ENCODE results near the gene H1-8.

H1-8 gene

GRCh38 chr3:129593230-129593594 is 50.2 kb downstream of the H1-8 start:
- Histone ChIP-seq H3K14ac (ENCODE audit: low read length) (peak overlapping the region; percentile 61), H4K91ac (ENCODE audit: low read depth, low read length) (peak overlapping the region; percentile 89), H2BK12ac (ENCODE audit: low read length) (peak overlapping the region; percentile 61), H4K12ac (ENCODE audit: low read depth, low read length) (peak overlapping the region; percentile 39), H3K79me1 (ENCODE audit: low read length) (peaks cover 47% of the 10 kb centered on the region), H3K4me3 (ENCODE audit: low read depth, low read length) (no peak overlapping the region), H2BK120ac (ENCODE audit: insufficient read depth, low read length, poor library complexity) (peak overlapping the region; percentile 77), H3K4me1 (ENCODE audit: control insufficient read depth in 1 of 2, insufficient read depth in 2 of 2, low read length in 2 of 2) (peaks cover 61 to 67% of the 10 kb centered on the region in 2 experiments), H3K23ac (ENCODE audit: low read length) (no peak overlapping the region), H3K27ac (ENCODE audit: low read depth, low read length) (peak overlapping the region; percentile 6), H3K36me3 (ENCODE audit: control insufficient read depth in 1 of 2, insufficient read depth in 2 of 2, low read length in 2 of 2) (peaks cover 17 to 34% of the 10 kb centered on the region in 2 experiments), H3K4ac (ENCODE audit: low read depth, low read length) (peak overlapping the region; percentile 84), H2AFZ (ENCODE audit: insufficient read depth, low read length, poor library complexity) (peak overlapping the region; percentile 40), H3K9ac (ENCODE audit: low read length) (no peak overlapping the region), H3K4me2 (ENCODE audit: low read length) (no peak overlapping the region), H2BK5ac (ENCODE audit: low read depth, low read length, poor library complexity) (no peak overlapping the region), H4K8ac (ENCODE audit: low read depth, low read length) (peak overlapping the region; percentile 75), H3K9me3 (ENCODE audit: insufficient read depth, low read depth, low read length) (peaks cover 2% of the 10 kb centered on the region), H3K18ac (ENCODE audit: low read length) (peak overlapping the region; percentile 90), H2AK5ac (ENCODE audit: low read length) (peak overlapping the region; percentile 83), H3K27me3 (ENCODE audit: insufficient read depth, low read length) (no peaks in the 10 kb centered on the region), H3K79me2 (ENCODE audit: control insufficient read depth, insufficient read depth, low read length, poor library complexity) (peaks cover 37% of the 10 kb centered on the region)
- no peak for DNase-seq
- no CpG with 5 or more reads among the region's 8 CpGs for WGBS (ENCODE audit: extremely low coverage, insufficient coverage, insufficient read length)

DNA sequence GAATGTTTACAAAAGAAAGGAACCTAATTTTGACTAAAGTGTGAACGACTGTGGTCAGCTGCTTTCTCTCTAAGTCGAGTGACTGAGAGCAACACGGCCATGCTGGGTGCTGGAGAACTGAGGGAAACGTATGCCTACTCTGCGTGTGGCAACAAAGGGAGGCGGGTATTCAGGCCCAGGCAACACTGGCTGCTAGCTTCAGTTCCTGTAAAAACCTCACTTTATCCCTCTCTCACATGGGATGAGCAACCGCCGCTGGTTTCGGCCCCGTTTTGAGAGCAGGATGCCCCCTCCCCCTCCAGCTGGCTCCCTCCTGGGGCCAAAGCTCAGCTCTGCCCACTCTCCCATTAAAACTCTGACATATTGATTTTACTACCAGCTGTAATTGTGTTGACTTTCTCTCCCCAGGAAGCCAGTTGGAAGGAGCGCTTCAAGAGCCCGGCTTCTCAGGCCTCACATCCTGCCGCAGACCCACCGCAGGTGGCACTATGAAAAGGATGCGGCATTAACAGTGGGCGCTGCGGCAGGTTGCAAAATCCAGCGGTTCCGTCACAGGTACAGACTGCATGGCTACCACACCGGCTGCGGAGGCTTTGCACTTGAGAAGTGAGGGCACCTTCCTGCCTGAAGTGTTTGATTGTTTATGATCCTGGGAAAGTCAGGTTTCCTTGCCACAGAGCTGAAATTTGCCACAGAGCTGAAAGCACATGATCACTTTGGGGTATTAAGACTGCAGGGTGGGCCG is 50.8 kb downstream of the H1-8 start:
- Histone ChIP-seq H2BK12ac (ENCODE audit: low read length) (peak overlapping the region; percentile 61), H3K14ac (ENCODE audit: low read length) (no peak overlapping the region), H3K27me3 (ENCODE audit: insufficient read depth, low read length) (no peaks in the 10 kb centered on the region), H3K4me3 (ENCODE audit: low read depth, low read length) (no peak overlapping the region), H4K12ac (ENCODE audit: low read depth, low read length) (no peak overlapping the region), H2BK120ac (ENCODE audit: insufficient read depth, low read length, poor library complexity) (no peak overlapping the region), H3K36me3 (ENCODE audit: control insufficient read depth in 1 of 2, insufficient read depth in 2 of 2, low read length in 2 of 2) (peaks cover 12 to 30% of the 10 kb centered on the region in 2 experiments), H3K18ac (ENCODE audit: low read length) (peak overlapping the region; percentile 90), H3K4me1 (ENCODE audit: control insufficient read depth in 1 of 2, insufficient read depth in 2 of 2, low read length in 2 of 2) (peaks cover 61 to 67% of the 10 kb centered on the region in 2 experiments), H2AFZ (ENCODE audit: insufficient read depth, low read length, poor library complexity) (no peak overlapping the region), H4K8ac (ENCODE audit: low read depth, low read length) (no peak overlapping the region), H3K79me2 (ENCODE audit: control insufficient read depth, insufficient read depth, low read length, poor library complexity) (peaks cover 39% of the 10 kb centered on the region), H2BK5ac (ENCODE audit: low read depth, low read length, poor library complexity) (no peak overlapping the region), H3K79me1 (ENCODE audit: low read length) (peaks cover 49% of the 10 kb centered on the region), H3K23ac (ENCODE audit: low read length) (no peak overlapping the region), H3K4me2 (ENCODE audit: low read length) (no peak overlapping the region), H2AK5ac (ENCODE audit: low read length) (no peak overlapping the region), H4K91ac (ENCODE audit: low read depth, low read length) (peak overlapping the region; percentile 89), H3K9me3 (ENCODE audit: insufficient read depth, low read depth, low read length) (peaks cover 2% of the 10 kb centered on the region), H3K4ac (ENCODE audit: low read depth, low read length) (peak overlapping the region; percentile 84), H3K27ac (ENCODE audit: low read depth, low read length) (no peak overlapping the region), H3K9ac (ENCODE audit: low read length) (no peak overlapping the region)
- DNase-seq: peak in 1 of 2 donors; percentile 30
- no CpG with 5 or more reads among the region's 22 CpGs for WGBS (ENCODE audit: extremely low coverage, insufficient coverage, insufficient read length)

- H3K4me3 ChIP-seq (ENCODE audit: low read depth, low read length): no peak overlapping the region
- peaks cover 2% of the 10 kb centered on the region for H3K9me3 ChIP-seq (ENCODE audit: insufficient read depth, low read depth, low read length)
- peaks cover 53% of the 10 kb centered on the region for H3K79me1 ChIP-seq (ENCODE audit: low read length)
Observed at GRCh38 chr3:129594409-129594808, 51.4 kb downstream of the H1-8 start.

GRCh38 chr3:129594907-129595390 is 52.0 kb downstream of the H1-8 start:
- Histone ChIP-seq H2BK5ac (ENCODE audit: low read depth, low read length, poor library complexity) (no peak overlapping the region), H3K14ac (ENCODE audit: low read length) (peak overlapping the region; percentile 9), H3K36me3 (ENCODE audit: control insufficient read depth in 1 of 2, insufficient read depth in 2 of 2, low read length in 2 of 2) (peaks cover 11 to 24% of the 10 kb centered on the region in 2 experiments), H3K4ac (ENCODE audit: low read depth, low read length) (peak overlapping the region; percentile 9), H4K12ac (ENCODE audit: low read depth, low read length) (no peak overlapping the region), H3K9ac (ENCODE audit: low read length) (no peak overlapping the region), H4K91ac (ENCODE audit: low read depth, low read length) (peak overlapping the region; percentile 3), H3K4me3 (ENCODE audit: low read depth, low read length) (no peak overlapping the region), H3K79me2 (ENCODE audit: control insufficient read depth, insufficient read depth, low read length, poor library complexity) (peaks cover 41% of the 10 kb centered on the region), H3K9me3 (ENCODE audit: insufficient read depth, low read depth, low read length) (peaks cover 2% of the 10 kb centered on the region), H2AFZ (ENCODE audit: insufficient read depth, low read length, poor library complexity) (no peak overlapping the region), H3K27me3 (ENCODE audit: insufficient read depth, low read length) (no peaks in the 10 kb centered on the region), H3K23ac (ENCODE audit: low read length) (no peak overlapping the region), H2BK12ac (ENCODE audit: low read length) (peak overlapping the region; percentile 4), H3K4me1 (ENCODE audit: control insufficient read depth in 1 of 2, insufficient read depth in 2 of 2, low read length in 2 of 2) (peaks cover 62 to 71% of the 10 kb centered on the region in 2 experiments), H2AK5ac (ENCODE audit: low read length) (peak overlapping the region; percentile 22), H2BK120ac (ENCODE audit: insufficient read depth, low read length, poor library complexity) (no peak overlapping the region), H3K27ac (ENCODE audit: low read depth, low read length) (no peak overlapping the region), H3K79me1 (ENCODE audit: low read length) (peaks cover 52% of the 10 kb centered on the region), H4K8ac (ENCODE audit: low read depth, low read length) (no peak overlapping the region), H3K18ac (ENCODE audit: low read length) (peak overlapping the region; percentile 15), H3K4me2 (ENCODE audit: low read length) (no peak overlapping the region)
- no peak for DNase-seq
- no CpG with 5 or more reads among the region's 6 CpGs for WGBS (ENCODE audit: extremely low coverage, insufficient coverage, insufficient read length)

More at GRCh38 chr3:129594409-129594808, 51.4 kb downstream of the H1-8 start:
- Histone ChIP-seq H2BK5ac (ENCODE audit: low read depth, low read length, poor library complexity) (no peak overlapping the region), H4K8ac (ENCODE audit: low read depth, low read length) (no peak overlapping the region), H3K27me3 (ENCODE audit: insufficient read depth, low read length) (no peaks in the 10 kb centered on the region), H3K4ac (ENCODE audit: low read depth, low read length) (peak overlapping the region; percentile 17), H3K36me3 (ENCODE audit: control insufficient read depth in 1 of 2, insufficient read depth in 2 of 2, low read length in 2 of 2) (peaks cover 11 to 25% of the 10 kb centered on the region in 2 experiments), H3K4me2 (ENCODE audit: low read length) (no peak overlapping the region), H3K4me1 (ENCODE audit: control insufficient read depth in 1 of 2, insufficient read depth in 2 of 2, low read length in 2 of 2) (peaks cover 65 to 70% of the 10 kb centered on the region in 2 experiments), H4K12ac (ENCODE audit: low read depth, low read length) (no peak overlapping the region), H3K23ac (ENCODE audit: low read length) (no peak overlapping the region), H3K14ac (ENCODE audit: low read length) (no peak overlapping the region), H2BK12ac (ENCODE audit: low read length) (no peak overlapping the region), H4K91ac (ENCODE audit: low read depth, low read length) (no peak overlapping the region), H2AK5ac (ENCODE audit: low read length) (no peak overlapping the region), H2AFZ (ENCODE audit: insufficient read depth, low read length, poor library complexity) (no peak overlapping the region), H3K79me2 (ENCODE audit: control insufficient read depth, insufficient read depth, low read length, poor library complexity) (peaks cover 45% of the 10 kb centered on the region), H3K9ac (ENCODE audit: low read length) (no peak overlapping the region), H3K27ac (ENCODE audit: low read depth, low read length) (no peak overlapping the region), H3K18ac (ENCODE audit: low read length) (no peak overlapping the region), H2BK120ac (ENCODE audit: insufficient read depth, low read length, poor library complexity) (no peak overlapping the region)
- no peak for DNase-seq
- WGBS (ENCODE audit: extremely low coverage, insufficient coverage, insufficient read length): no CpG with 5 or more reads among the region's 10 CpGs
